Right ventricle myocardium superior (tissue), 1 donor: Measurements from ENCODE around the gene TIMM8B. TPM values are rescaled to one million over a fixed set of nuclear protein-coding genes. Genes with fewer than 3 reads are reported as not detected.

Source experiments
- total RNA-seq: library from RNA; stranded (reverse); fragmentation: NEBNext Ultra II Directional; extraction: Animal tissue kit (Norgen Biotek cat#: 25700); gene quantifications from one replicate; pipeline ENCODE4 v1.2.1, GENCODE V29; 2021
- donor health status: DM: no; HTN: yes; CAD: no; lungs with severe emphysema.

Gene TIMM8B
- total RNA-seq, 1 donor from 2014 or later = 173 TPM

Other genes with a start within 250 kb of the TIMM8B start
- 12.4 TPM for gene ALG9, start 215.2 kb downstream of the TIMM8B start, total RNA-seq
- 0.86 TPM for gene FDXACB1, start 207.6 kb downstream of the TIMM8B start, total RNA-seq
- 32.4 TPM for gene CFAP68, start 207.2 kb downstream of the TIMM8B start, total RNA-seq
- 6,403 TPM for gene CRYAB, start 175.0 kb downstream of the TIMM8B start, total RNA-seq
- gene HSPB2, start 174.0 kb downstream of the TIMM8B start, total RNA-seq = 42.4 TPM
- 1.7 TPM for gene C11orf52, start 167.8 kb downstream of the TIMM8B start, total RNA-seq
- 19.3 TPM for gene DIXDC1, start 149.4 kb downstream of the TIMM8B start, total RNA-seq
- gene DLAT, start 61.3 kb downstream of the TIMM8B start, total RNA-seq = 154 TPM
- 1.3 TPM for gene PIH1D2, start 12.7 kb downstream of the TIMM8B start, total RNA-seq
- 6.5 TPM for gene NKAPD1, start 12.5 kb downstream of the TIMM8B start, total RNA-seq
- 255 TPM for gene SDHD, start 117 bp upstream of the TIMM8B start, total RNA-seq
- 1.9 TPM for gene IL18, start 77.3 kb upstream of the TIMM8B start, total RNA-seq
- not detected for gene TEX12, start 80.6 kb upstream of the TIMM8B start, total RNA-seq
- gene BCO2, start 88.8 kb upstream of the TIMM8B start, total RNA-seq = 151 TPM
- 28.7 TPM for gene PTS, start 139.7 kb upstream of the TIMM8B start, total RNA-seq
- not detected for gene PLET1, start 174.1 kb upstream of the TIMM8B start, total RNA-seq